Stimulated activated naive B cell treated with anti-CD40 and anti-IgM and Interleukin-4, amounts not matched to agents 10 μg/mL and 1 μg/mL and 100 μg/mL, for 72 hours (primary cell): Measurements from ENCODE around the gene EEFSEC.

Experiments used
- ATAC-seq, 2 donors: fragments of 150-1000 bp; cut with Tn5 transposase; replicated peaks; 2 replicates each; pipeline ENCODE4 v1.10.0; 2021; ENCODE audit warnings: moderate library complexity in 1 of 2
- DNase-seq: peaks from one replicate; pipeline ENCODE4 v3.0.0; 2021
- H3K27ac Mint-ChIP-seq: one replicate; pipeline ENCODE4 v1.8.0; 2022; ENCODE audit warnings: mild to moderate bottlenecking, mixed read lengths
- H3K27me3 Mint-ChIP-seq, 2 donors: one replicate each; pipeline ENCODE4 v1.8.0; 2022; ENCODE audit warnings: mixed read lengths in 2 of 2
- H3K36me3 Mint-ChIP-seq, 2 donors: one replicate each; pipeline ENCODE4 v1.8.0; 2022; ENCODE audit warnings: mixed read lengths in 2 of 2, mild to moderate bottlenecking in 1 of 2
- H3K4me1 Mint-ChIP-seq, 2 donors: one replicate each; pipeline ENCODE4 v1.8.0; 2022; ENCODE audit warnings: mixed read lengths in 2 of 2, mild to moderate bottlenecking in 1 of 2
- H3K4me3 Mint-ChIP-seq, 2 donors: one replicate each; pipeline ENCODE4 v1.8.0; 2022; ENCODE audit warnings: mild to moderate bottlenecking in 2 of 2, mixed read lengths in 2 of 2, moderate library complexity in 1 of 2
- H3K9me3 Mint-ChIP-seq, 2 donors: one replicate each; pipeline ENCODE4 v1.8.0; 2022; ENCODE audit warnings: mixed read lengths in 2 of 2, mild to moderate bottlenecking in 1 of 2

The EEFSEC gene

DNA sequence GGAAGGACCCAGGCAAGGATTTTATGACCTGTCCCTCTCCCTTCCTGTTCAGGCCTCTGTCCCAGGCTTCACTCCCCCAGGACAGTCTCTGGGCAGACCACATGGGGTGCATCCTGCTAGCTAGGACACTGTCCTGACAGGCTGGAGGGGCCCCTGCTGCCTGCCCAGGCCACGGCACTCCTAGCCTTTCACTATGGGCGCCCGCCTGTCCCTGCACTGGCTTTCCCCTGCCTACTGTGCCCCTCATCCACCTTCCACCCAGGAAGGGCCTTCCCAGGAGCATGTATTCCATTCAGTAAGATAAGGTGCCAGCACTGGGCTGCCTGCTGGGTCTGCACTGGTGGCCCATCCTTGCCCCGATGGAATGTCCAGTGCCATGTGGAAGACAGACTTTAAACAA lies 168.1 kb downstream of the EEFSEC start:
- no peaks in the 10 kb centered on the region for H3K9me3 Mint-ChIP-seq
- ATAC-seq = no peak
- peaks cover 0 to 3% of the 10 kb centered on the region in 2 donors for H3K4me1 Mint-ChIP-seq
- no peak overlapping the region for H3K4me3 Mint-ChIP-seq
- DNase-seq = no peak
- no peak overlapping the region for H3K27ac Mint-ChIP-seq
- H3K27me3 Mint-ChIP-seq = no peaks in the 10 kb centered on the region
- H3K36me3 Mint-ChIP-seq = peaks cover 10 to 35% of the 10 kb centered on the region in 2 donors

DNA sequence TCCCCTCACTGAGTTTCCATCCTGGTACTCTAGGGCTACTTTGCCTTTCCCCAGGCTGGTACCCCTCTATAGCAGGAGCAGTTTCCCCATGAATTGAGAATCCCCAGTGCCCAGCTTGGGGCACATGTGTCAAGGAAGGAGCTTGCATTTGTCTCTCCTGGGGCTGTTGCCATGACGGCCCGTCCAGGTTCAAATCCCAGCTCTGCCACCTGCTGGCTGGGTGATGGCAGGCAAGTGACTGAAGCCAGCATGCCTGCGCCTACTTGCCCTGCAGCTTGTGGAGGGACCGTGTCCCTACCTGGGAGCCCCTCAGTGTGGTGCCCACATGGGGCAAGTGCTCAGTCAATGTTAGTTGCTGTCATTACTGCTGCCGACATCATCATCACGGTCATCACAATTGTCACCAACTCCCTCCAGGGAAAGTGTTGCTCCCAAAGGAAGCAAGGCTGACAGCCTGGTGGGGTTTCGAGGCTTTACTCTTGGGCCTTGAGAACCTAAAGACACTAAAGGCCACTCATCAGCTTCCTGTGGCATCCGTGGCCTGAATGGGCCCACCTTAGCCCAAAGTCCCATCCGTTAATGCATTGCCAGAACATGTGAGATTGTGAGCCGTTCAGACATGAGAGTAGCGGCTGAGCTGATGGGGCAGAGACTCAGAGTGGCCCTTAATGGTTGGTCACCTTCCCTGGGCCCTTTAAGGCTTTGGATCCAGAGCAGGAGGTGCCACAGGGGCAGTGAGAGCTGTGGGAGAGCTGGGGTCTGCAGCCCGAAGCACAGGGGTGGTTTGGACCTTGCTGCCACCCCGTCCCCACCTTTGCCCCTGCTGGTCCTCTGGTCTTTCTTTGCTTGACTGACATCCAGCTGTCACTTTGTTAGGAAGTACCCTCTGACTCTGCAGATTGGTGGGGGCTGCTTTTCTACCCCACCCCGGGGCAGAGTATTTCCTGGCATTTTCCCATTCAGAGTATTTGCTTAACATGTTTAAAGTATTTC lies 169.0 kb downstream of the EEFSEC start:
- DNase-seq (no peak), ATAC-seq (peak; percentile 25 to 27)
- Mint-ChIP-seq H3K4me3 (no peak overlapping the region), H3K27me3 (no peaks in the 10 kb centered on the region), H3K36me3 (peaks cover 8 to 31% of the 10 kb centered on the region in 2 donors), H3K4me1 (peaks cover 0 to 4% of the 10 kb centered on the region in 2 donors), H3K27ac (no peak overlapping the region), H3K9me3 (no peaks in the 10 kb centered on the region)

DNA sequence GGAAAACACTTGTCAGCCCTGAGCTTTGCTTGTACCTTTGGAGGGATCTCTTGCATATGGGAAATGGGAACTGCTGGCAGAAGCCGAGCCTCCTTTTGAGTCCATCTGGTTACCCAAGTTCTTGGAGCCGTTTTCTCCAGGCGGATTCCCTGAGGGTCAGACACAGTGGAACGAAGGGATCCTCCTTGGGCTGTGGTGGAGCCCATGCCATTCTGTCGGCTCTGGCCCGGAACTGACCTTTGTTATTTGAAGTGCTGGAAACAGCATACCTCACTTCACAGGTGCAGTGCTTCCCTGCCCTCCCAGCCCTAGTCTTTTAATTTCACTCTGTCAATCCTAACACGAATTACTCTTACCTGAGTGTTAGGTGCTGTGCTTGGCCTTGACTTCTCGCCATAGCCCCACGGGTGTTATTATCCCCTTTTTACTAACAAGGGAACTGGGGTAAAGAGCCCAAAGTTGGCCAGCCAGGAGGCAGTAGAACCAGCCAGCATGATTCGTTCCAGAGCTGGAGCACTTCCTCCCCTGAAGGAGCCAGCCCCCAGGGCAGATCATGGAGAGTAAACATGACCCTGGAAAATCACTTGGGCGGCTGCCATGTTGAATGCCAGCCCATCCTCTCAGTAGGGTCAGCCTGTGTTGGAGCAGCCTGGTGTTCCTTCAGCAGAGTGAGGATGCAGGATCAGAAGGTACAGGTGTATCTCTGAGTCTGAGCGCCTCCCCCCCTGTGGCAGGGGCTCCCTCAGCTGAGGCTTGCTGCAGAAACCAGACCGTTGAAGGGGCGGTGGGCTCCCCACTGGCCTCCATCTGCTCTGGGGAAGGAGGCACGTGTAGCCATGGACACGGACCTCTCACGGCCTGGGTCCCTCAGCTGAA lies 170.2 kb downstream of the EEFSEC start:
- H3K27me3 Mint-ChIP-seq = no peaks in the 10 kb centered on the region
- peaks cover 9 to 25% of the 10 kb centered on the region in 2 donors for H3K36me3 Mint-ChIP-seq
- H3K4me1 Mint-ChIP-seq = peaks cover 0 to 4% of the 10 kb centered on the region in 2 donors
- H3K4me3 Mint-ChIP-seq = no peak overlapping the region
- H3K9me3 Mint-ChIP-seq = no peaks in the 10 kb centered on the region
- DNase-seq (no peak), ATAC-seq (no peak)
- H3K27ac Mint-ChIP-seq = no peak overlapping the region

DNA sequence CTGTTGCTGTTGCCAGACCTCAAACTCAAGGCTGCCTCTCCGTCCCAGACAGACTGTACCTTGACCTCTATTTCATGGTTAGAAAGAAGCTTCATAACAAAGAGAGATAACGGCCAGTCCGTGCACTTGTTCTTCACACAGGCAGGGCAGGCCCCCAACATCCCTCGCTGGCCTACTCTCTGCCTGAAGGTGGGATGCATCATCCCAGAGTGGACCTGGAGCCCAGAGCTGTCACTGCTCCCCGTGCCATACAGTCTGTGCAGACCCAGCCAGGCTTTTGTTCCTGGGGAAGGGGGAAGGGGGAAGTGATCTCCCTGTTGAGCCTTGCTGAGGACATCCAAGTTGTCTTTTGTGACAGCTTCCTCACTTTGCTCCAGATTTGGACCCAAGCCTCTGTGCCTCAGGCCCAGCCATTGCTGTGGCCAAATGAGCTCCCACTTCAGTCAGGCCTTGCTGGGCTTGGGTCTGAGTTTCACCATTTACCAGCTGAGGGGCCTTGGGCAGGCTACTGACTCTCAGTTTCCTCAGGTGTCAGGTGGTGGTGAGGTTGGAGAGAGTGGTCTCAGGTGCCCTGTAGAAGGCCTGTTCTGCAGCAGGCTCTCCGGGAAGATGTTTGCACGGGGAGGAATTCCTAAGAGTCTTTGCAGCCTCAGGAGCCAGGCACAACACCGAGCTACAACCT lies 171.8 kb downstream of the EEFSEC start:
- DNase-seq (no peak), ATAC-seq (no peak)
- H3K9me3 Mint-ChIP-seq = no peaks in the 10 kb centered on the region
- peaks cover 5 to 16% of the 10 kb centered on the region in 2 donors for H3K36me3 Mint-ChIP-seq
- H3K27me3 Mint-ChIP-seq = no peaks in the 10 kb centered on the region
- peaks cover 0 to 4% of the 10 kb centered on the region in 2 donors for H3K4me1 Mint-ChIP-seq
- H3K27ac Mint-ChIP-seq = no peak overlapping the region
- H3K4me3 Mint-ChIP-seq = no peak overlapping the region

DNA sequence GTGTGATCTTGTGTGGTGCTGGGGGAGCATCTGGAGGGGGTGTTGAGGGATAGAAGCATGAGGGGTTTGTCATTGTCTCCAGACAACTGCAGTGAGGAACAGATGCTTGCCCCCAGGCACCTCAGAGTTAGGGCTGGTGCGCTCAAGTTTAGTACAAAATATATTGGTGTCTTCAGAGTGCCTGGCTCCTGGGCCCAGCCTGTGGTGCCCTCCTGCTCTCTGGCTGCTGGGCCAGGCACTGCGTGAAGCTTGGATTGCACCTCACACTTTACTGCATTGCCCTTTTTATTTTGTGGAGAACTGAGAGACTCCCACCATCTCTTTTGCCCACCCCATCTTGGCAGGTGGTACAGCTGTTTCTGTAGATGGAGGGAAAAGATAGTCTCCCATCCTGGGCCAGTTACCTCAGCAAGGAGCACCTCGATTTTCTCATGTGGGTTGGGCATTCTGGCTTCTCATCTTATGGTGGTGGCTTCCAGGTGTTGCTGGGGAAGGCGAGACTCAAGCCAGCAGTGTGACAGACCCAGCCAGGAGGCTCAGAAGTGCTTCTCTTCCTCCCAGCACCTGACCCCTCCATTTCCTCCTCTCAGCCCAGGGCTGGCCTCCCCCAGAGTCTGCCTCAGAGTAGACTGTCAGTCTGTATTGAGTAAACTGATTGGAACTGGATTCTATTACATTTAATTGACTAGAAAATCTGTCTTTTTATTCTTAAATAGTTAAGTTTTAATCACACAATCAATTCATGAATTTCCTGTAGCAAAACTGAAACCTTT lies 173.0 kb downstream of the EEFSEC start:
- Mint-ChIP-seq H3K9me3 (no peaks in the 10 kb centered on the region), H3K27ac (no peak overlapping the region), H3K4me3 (no peak overlapping the region), H3K36me3 (peaks cover 4 to 14% of the 10 kb centered on the region in 2 donors), H3K27me3 (no peaks in the 10 kb centered on the region), H3K4me1 (peaks cover 0 to 4% of the 10 kb centered on the region in 2 donors)
- DNase-seq (no peak), ATAC-seq (no peak)

DNA sequence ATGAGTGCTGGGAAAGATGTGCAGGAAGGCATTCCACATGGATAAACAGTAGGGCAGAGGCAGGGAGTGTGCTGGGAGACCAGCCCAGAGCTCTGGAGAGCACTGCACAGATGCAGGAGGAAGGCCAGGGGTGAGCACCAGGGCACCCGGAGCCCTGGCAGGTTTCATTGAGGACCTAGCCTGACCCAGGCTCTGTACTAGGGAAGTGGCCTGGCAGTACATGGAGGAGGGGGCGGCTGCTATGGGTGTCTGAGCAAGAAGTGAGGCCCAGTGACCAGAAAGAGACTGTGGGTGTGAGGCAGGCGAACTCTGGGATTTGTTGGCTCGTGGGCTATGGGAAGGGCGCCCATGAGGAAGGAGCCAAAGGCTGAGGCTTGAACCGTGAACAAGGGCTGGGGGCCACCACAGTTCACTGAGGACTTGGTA lies 174.3 kb downstream of the EEFSEC start:
- Mint-ChIP-seq H3K9me3 (no peaks in the 10 kb centered on the region), H3K27me3 (no peaks in the 10 kb centered on the region), H3K4me3 (no peak overlapping the region), H3K36me3 (peaks cover 6 to 18% of the 10 kb centered on the region in 2 donors), H3K27ac (no peak overlapping the region), H3K4me1 (peaks cover 0 to 7% of the 10 kb centered on the region in 2 donors)
- DNase-seq = no peak
- no peak for ATAC-seq

DNA sequence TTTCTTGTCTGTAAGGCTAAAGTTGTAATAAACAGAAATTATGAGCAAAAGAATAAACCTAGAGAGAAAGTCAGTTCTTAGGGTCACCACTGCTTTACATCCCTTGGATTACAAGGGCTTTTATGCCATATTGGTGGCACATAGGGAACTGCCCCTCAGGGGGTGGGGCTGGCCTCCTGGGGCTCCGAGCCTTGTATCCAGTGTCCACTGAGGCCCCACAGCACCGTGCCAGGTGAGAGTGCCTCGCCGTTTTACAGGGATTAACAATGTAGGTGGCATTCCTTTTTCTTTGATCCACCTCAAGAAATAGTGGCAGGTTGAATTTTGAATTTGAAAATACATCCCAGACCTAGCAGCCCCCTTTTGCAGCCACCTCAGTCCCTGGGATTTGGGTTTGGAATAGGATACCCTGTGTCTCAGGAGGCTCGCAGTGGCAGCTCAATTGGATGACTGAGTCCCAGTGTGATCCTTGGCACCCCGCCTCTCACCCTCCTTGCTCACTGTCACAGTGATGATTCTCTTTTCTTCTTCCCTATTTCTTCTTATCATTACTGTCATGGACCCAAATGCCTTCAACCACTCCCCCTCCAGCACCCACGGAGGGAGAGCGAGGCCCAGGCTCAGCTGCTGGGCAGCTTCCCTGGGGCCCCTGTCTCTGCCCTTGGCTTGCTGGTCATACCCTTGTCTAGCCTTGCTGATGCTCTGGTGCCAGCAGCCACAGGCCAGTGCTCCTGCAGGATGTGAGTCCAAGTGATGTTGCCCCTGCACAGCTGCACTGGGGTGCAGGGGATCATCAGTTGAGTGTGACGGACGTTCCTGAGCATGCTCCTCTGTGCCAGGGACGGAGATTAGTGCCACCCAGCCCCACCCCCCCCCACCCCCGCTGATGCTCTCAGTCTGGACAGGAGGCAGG lies 175.5 kb downstream of the EEFSEC start:
- Mint-ChIP-seq H3K27me3 (no peaks in the 10 kb centered on the region), H3K9me3 (no peaks in the 10 kb centered on the region), H3K27ac (no peak overlapping the region), H3K36me3 (peaks cover 10 to 23% of the 10 kb centered on the region in 2 donors), H3K4me1 (peaks cover 0 to 7% of the 10 kb centered on the region in 2 donors), H3K4me3 (no peak overlapping the region)
- DNase-seq (no peak), ATAC-seq (no peak)

DNA sequence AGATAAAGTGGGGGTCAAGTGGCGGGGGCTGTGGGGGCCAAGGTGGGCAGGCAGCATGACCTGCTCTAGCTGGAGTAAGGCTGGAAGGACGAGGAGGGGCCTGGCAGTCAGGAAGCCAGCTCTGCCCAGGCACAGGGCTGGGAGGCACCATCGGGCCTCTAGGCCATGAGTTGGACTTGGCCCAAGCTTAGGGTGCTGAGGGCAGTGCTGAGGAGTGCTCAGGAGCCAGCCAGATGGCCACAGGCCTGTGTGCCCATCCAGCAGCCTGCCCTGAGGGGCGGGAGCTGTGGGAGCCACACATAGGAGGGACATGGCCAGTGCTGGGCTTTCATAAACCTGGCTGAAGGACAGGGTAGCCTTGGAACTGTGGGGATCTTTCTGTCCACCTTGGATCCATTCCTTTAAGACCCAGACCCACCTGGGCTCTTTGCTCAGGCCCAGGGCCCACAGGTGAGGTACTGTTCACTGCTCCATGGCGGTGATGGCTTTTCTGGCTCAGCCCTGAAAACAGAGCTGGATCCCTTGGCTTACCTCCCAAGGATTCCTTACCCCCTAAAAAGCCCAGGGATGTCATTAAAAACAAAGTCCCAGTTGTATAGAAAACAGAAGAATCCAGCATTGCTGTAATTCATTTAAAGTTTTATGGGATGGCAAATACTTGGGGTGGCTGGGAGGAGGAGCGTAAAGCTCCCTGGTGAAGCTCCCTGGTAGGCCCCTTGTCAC lies 176.4 kb downstream of the EEFSEC start:
- H3K27ac Mint-ChIP-seq = no peak overlapping the region
- no peaks in the 10 kb centered on the region for H3K27me3 Mint-ChIP-seq
- no peaks in the 10 kb centered on the region for H3K9me3 Mint-ChIP-seq
- ATAC-seq (no peak), DNase-seq (no peak)
- no peak overlapping the region for H3K4me3 Mint-ChIP-seq
- peaks cover 10 to 23% of the 10 kb centered on the region in 2 donors for H3K36me3 Mint-ChIP-seq
- H3K4me1 Mint-ChIP-seq = peaks cover 0 to 7% of the 10 kb centered on the region in 2 donors

DNA sequence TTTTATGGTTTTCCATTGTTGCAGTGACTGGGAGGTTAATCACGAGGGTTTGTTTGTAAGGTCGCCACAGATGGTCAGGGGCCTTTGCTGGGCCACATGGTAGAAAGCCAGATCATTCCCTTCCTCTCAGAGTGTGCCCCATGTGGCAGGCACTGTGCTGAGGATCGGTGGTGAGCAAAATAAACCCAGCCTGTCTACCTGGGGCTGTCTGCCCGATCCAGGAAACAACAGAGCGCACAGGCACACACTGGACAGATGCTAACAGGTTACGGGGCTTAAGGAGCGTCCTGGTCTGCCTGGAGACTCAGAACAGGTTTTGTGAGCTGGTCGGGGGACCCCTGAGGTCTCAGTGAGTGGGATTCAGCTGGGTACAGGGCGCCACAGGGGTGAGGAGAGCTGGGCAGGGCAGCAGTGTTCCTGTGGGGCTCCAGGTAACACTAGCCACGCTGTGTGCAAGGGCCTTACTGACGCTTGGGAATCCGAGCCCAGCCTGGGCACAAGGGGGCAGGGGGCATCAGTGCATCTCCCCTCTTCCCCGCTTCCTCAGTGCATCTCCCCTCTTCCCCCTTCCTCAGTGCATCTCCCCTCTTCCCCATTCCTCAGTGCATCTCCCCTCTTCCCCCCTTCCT lies 177.0 kb downstream of the EEFSEC start:
- H3K27me3 Mint-ChIP-seq = no peaks in the 10 kb centered on the region
- no peaks in the 10 kb centered on the region for H3K9me3 Mint-ChIP-seq
- H3K4me1 Mint-ChIP-seq = peaks cover 0 to 8% of the 10 kb centered on the region in 2 donors
- no peak overlapping the region for H3K27ac Mint-ChIP-seq
- H3K4me3 Mint-ChIP-seq = no peak overlapping the region
- ATAC-seq (no peak), DNase-seq (no peak)
- peaks cover 14 to 24% of the 10 kb centered on the region in 2 donors for H3K36me3 Mint-ChIP-seq

DNA sequence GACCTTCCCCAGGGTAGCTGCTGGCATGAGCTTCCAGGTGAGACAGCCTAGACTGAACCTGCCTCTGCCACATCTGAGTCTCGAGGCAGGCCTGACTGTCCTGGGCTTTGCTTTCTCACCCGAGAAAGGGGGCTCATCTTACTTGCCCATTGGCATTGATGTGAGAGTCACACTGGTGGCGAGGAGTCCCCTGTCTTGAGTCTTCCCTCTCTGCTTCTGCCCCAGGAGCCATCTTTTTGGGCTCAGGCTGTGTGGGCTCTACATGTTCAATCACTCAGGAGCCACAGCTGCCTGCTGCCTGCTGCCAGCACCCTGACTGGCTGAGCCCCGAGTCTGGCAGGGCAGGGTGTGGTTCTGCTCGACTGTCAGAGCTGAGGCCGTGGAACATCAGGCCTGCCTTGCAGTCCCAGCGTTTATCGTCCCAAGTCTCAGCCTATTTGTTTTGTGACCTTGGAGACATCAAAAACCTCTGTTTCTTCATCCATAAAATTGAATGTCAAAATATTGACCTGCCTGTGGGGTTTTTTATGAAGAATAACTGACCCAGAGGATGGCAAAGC lies 180.9 kb downstream of the EEFSEC start:
- no peak overlapping the region for H3K27ac Mint-ChIP-seq
- H3K4me3 Mint-ChIP-seq = no peak overlapping the region
- no peaks in the 10 kb centered on the region for H3K9me3 Mint-ChIP-seq
- peaks cover 18 to 44% of the 10 kb centered on the region in 2 donors for H3K36me3 Mint-ChIP-seq
- H3K4me1 Mint-ChIP-seq = peaks cover 0 to 7% of the 10 kb centered on the region in 2 donors
- ATAC-seq (no peak), DNase-seq (no peak)
- H3K27me3 Mint-ChIP-seq = no peaks in the 10 kb centered on the region

DNA sequence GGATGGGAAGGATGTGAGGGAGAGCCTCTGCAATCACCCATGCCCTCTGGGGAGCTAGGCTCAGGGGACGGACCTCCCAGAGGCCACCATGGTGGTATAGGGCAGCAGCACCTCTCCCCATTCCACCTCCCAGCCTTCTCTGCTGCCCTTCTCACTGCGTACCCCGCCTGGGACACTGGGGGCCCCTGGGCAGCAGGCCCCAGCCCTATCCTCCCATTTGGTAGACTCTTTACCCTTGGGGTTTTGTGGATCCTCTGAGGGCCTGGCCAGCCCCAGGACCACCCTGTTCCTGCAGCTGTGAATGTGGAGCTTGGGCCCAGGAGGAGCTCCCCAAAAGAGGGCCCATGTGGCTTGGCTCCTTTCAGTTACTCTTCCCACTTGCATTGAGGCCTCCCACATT lies 181.5 kb downstream of the EEFSEC start:
- DNase-seq = no peak
- Mint-ChIP-seq H3K4me1 (peaks cover 0 to 7% of the 10 kb centered on the region in 2 donors), H3K36me3 (peaks cover 18 to 44% of the 10 kb centered on the region in 2 donors), H3K4me3 (no peak overlapping the region), H3K27ac (no peak overlapping the region), H3K27me3 (no peaks in the 10 kb centered on the region), H3K9me3 (no peaks in the 10 kb centered on the region)
- no peak for ATAC-seq
